Heart left ventricle (tissue), 13 donors: ENCODE results near the gene ZNF611.

Source experiments
- POLR2A ChIP-seq, 2 donors: fragments of 450-650 bp; IDR thresholded peaks; one replicate each; pipeline ENCODE4 v1.6.1; 2017; ENCODE audit warnings: antibody characterized with exemption in 2 of 2, mild to moderate bottlenecking in 2 of 2, moderate library complexity in 2 of 2
- TF ChIP-seq, protein P1 (sequence below), 12 donors: fragments of 200-600 bp; sonication (generic) in 4 of 12; IDR thresholded peaks; one replicate each; pipeline versions ENCODE4 v1.5.0 to v1.8.0; 2018 to 2022; ENCODE audit warnings: antibody characterized with exemption in 12 of 12, mild to moderate bottlenecking in 5 of 12
- donor health status: ischemic (EF 13 %, LVEDD 7.1; RV severe dilation, severe dysfunction).
- donor health status: DM: no; HTN: yes; CAD: no.
- donor health status: DM: no; HTN: no; CAD: no.
- donor health status: ischemic (EF 25% LVEDD 6.9; RV normal size, moderate dysfunction).
- donor health status: ischemic (EF 25% LVEDD 5.7; RV mildly dilated, moderate dysfunction).
- donor health status: ischemic (EF 35%, LVEDD 5.7; RV mildly dilated, moderate dysfunction).
- donor health status: nonischemic (EF 11% LVEDD 7.7; RV severe dilation, severe dysfunction).
- donor health status: DM: yes; HTN: yes; CAD: no.
- donor health status: PGD.
- donor health status: ischemic (EF 29% LVEDD 5.4; RV normal size, mild dysfunction).
- donor health status: nonischemic (EF 23%, LVEDD 6.1; RV moderate dilation, normal function).

DNA sequence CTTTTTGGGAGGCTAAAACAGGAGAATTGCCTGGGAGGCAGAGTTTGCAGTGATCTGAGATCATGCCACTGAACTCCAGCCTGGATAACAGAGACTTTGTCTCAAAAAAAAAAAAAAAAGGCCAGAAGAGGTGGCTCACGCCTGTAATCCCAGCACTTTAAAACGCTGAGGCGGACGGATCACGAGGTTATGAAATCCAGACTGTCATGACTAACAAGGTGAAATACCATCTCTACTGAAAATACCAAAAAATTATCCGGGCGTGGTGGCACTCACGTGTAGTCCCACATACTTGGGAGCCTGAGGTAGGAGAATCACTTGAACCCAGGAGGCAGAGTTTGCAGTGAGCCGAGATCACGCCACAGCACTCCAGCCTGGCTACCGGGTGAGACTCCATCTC lies 39.9 kb downstream of the ZNF611 start:
- no peak for TF ChIP-seq POLR2A (IDR thresholded peaks at IDR 0.05)
- TF ChIP-seq, protein P1, sequence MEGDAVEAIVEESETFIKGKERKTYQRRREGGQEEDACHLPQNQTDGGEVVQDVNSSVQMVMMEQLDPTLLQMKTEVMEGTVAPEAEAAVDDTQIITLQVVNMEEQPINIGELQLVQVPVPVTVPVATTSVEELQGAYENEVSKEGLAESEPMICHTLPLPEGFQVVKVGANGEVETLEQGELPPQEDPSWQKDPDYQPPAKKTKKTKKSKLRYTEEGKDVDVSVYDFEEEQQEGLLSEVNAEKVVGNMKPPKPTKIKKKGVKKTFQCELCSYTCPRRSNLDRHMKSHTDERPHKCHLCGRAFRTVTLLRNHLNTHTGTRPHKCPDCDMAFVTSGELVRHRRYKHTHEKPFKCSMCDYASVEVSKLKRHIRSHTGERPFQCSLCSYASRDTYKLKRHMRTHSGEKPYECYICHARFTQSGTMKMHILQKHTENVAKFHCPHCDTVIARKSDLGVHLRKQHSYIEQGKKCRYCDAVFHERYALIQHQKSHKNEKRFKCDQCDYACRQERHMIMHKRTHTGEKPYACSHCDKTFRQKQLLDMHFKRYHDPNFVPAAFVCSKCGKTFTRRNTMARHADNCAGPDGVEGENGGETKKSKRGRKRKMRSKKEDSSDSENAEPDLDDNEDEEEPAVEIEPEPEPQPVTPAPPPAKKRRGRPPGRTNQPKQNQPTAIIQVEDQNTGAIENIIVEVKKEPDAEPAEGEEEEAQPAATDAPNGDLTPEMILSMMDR (IDR thresholded peaks at IDR 0.05) = no peak
